ENCODE measurements around the gene CA6.

DNA sequence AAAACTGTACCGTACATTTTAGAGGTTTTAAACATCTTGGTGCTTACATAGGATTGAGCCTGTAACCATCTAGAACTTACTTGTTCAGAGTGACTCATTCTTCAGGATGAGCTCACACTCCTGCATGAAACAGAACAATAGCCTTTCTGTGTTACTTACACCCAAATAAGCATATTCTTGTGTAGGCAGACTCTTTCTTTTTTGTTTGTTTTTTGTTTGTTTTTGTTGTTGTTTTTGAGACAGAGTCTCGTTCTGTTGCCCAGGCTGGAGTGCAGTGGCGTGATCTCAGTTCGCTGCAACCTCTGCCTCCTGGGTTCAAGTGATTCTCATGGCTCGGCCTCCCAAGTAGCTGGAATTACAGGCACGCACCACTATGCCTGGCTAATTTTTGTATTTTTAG lies 3.8 kb upstream of the CA6 start:
- TF ChIP-seq, protein P1, sequence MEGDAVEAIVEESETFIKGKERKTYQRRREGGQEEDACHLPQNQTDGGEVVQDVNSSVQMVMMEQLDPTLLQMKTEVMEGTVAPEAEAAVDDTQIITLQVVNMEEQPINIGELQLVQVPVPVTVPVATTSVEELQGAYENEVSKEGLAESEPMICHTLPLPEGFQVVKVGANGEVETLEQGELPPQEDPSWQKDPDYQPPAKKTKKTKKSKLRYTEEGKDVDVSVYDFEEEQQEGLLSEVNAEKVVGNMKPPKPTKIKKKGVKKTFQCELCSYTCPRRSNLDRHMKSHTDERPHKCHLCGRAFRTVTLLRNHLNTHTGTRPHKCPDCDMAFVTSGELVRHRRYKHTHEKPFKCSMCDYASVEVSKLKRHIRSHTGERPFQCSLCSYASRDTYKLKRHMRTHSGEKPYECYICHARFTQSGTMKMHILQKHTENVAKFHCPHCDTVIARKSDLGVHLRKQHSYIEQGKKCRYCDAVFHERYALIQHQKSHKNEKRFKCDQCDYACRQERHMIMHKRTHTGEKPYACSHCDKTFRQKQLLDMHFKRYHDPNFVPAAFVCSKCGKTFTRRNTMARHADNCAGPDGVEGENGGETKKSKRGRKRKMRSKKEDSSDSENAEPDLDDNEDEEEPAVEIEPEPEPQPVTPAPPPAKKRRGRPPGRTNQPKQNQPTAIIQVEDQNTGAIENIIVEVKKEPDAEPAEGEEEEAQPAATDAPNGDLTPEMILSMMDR (IDR thresholded peaks at IDR 0.05) = no peak
- TF ChIP-seq ZFX (IDR thresholded peaks at IDR 0.05; ENCODE audit: borderline replicate concordance) = no peak

Measured in 22Rv1 (cell line).